Hepatocyte (in vitro differentiated cells): ENCODE measurements around the gene DDR1. TPM values are rescaled to one million over a fixed set of nuclear protein-coding genes. Genes with fewer than 3 reads are reported as not detected.
"Not testable (repeated sequence)": the region's sequence is repeated elsewhere in the genome, so short reads cannot be mapped to it uniquely, and the experiment has no call there.

ENCODE experiments used
- DNase-seq: peaks from one replicate; pipeline ENCODE4 v3.0.0-alpha.2; 2016; ENCODE audit warnings: low spot score
- H2AFZ ChIP-seq: fragments of 200-600 bp; sonication (generic); 2 replicates; pipeline ENCODE4 v1.6.0; 2016; ENCODE audit warnings: antibody characterized with exemption, mild to moderate bottlenecking
- H3K27ac ChIP-seq: fragments of 200-600 bp; sonication (generic); 2 replicates; pipeline ENCODE4 v1.5.1; 2016; ENCODE audit warnings: mild to moderate bottlenecking
- H3K27me3 ChIP-seq: fragments of 200-600 bp; sonication (generic); 2 replicates; pipeline ENCODE4 v1.6.1; 2016
- H3K36me3 ChIP-seq: fragments of 200-600 bp; sonication (generic); replicated peaks from 2 replicates; pipeline ENCODE4 v1.5.1; 2016; ENCODE audit warnings: low read depth; ENCODE audit not compliant: insufficient read depth
- H3K4me1 ChIP-seq: fragments of 200-600 bp; sonication (generic); 2 replicates; pipeline ENCODE4 v1.5.1; 2016; ENCODE audit warnings: mild to moderate bottlenecking, moderate library complexity; ENCODE audit not compliant: insufficient read depth
- H3K4me2 ChIP-seq: fragments of 200-600 bp; sonication (generic); 2 replicates; pipeline ENCODE4 v1.6.0; 2016
- H3K4me3 ChIP-seq: fragments of 200-600 bp; sonication (generic); 2 replicates; pipeline ENCODE4 v1.5.1; 2016; ENCODE audit warnings: mild to moderate bottlenecking
- H3K79me2 ChIP-seq: fragments of 200-600 bp; sonication (generic); 2 replicates; pipeline ENCODE4 v1.6.0; 2017; ENCODE audit warnings: mild to moderate bottlenecking
- H3K9me2 ChIP-seq: fragments of 200-600 bp; sonication (generic); replicated peaks from 2 replicates; pipeline ENCODE4 v1.6.0; 2017; ENCODE audit warnings: mild to moderate bottlenecking; ENCODE audit not compliant: insufficient read depth
- H3K9me3 ChIP-seq: fragments of 200-600 bp; sonication (generic); 2 replicates; pipeline ENCODE4 v1.5.1; 2016; ENCODE audit warnings: low read depth, mild to moderate bottlenecking
- H4K20me1 ChIP-seq: fragments of 200-600 bp; sonication (generic); 2 replicates; pipeline ENCODE4 v1.6.0; 2016; ENCODE audit warnings: mild to moderate bottlenecking; ENCODE audit not compliant: insufficient read depth, poor library complexity, severe bottlenecking
- EZH2 ChIP-seq: fragments of 200-600 bp; sonication (generic); IDR thresholded peaks from 2 replicates; pipeline ENCODE4 v1.6.1; 2016; ENCODE audit warnings: antibody characterized with exemption, mild to moderate bottlenecking, borderline replicate concordance
- EZH2phosphoT487 ChIP-seq: fragments of 200-600 bp; sonication (generic); IDR thresholded peaks from one replicate; pipeline ENCODE4 v1.6.1; 2018; ENCODE audit warnings: antibody characterized with exemption, mild to moderate bottlenecking, low read depth, moderate library complexity; ENCODE audit not compliant: unreplicated experiment, severe bottlenecking
- WGBS: methylation state at CpG from one replicate; pipeline ENCODE4 v1.1.6; 2016; ENCODE audit warnings: low lambda C conversion rate; ENCODE audit errors: missing lambda C conversion rate; 5-methylcytosine and 5-hydroxymethylcytosine counted together
- polyA plus RNA-seq: library from polyadenylated mRNA; unstranded; fragments of >200 nt; fragmentation: Nextera tagmentation; extraction: Ambion mirVana; gene quantifications from 2 replicates; pipeline ENCODE4 v1.2.1, GENCODE V29; 2016
- total RNA-seq: library from RNA; depleted of rRNA; stranded (reverse); fragments of >200 nt; gene quantifications from 2 replicates; pipeline ENCODE4 v1.2.3, GENCODE V29; 2014
- TF ChIP-seq, protein P1 (sequence below): fragments of 200-600 bp; sonication (generic); IDR thresholded peaks from 2 replicates; pipeline ENCODE4 v1.5.1; 2016; ENCODE audit warnings: antibody characterized with exemption, mild to moderate bottlenecking; ENCODE audit not compliant: poor library complexity

Gene DDR1
- total and polyA plus RNA-seq, 2 experiments from 2014 or later: 94.4 TPM

DNA sequence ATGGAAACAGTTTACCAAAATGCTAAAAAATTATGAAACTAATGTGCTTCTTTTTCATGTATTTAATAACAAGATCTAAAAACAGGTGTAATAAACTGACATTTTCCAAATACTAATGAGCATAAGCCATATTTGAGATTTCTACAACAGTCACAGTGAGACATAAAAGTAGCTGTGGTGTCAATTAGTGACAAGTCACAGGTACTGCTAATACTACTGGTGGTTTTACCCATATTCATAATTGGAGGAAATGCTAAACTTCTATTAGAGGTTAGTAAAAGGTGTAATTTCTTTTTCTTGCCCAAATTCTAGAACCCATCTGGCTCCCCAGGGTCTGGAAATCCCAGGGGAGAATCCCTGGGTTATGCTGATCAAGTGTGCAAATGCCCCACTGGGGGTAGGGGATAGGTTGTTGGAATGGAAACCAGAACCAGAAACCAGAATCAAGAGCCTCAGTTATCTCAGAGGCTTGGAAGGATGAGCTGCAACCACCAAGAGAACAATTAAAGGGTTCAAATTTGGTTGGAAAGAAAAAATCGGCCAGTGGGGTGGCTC is 16.6 kb downstream of the DDR1 start:
- H3K9me2 ChIP-seq: no peaks in the 10 kb centered on the region
- H2AFZ ChIP-seq: no peak overlapping the region
- TF ChIP-seq EZH2: no peak
- no peak for TF ChIP-seq EZH2phosphoT487
- TF ChIP-seq, protein P1, sequence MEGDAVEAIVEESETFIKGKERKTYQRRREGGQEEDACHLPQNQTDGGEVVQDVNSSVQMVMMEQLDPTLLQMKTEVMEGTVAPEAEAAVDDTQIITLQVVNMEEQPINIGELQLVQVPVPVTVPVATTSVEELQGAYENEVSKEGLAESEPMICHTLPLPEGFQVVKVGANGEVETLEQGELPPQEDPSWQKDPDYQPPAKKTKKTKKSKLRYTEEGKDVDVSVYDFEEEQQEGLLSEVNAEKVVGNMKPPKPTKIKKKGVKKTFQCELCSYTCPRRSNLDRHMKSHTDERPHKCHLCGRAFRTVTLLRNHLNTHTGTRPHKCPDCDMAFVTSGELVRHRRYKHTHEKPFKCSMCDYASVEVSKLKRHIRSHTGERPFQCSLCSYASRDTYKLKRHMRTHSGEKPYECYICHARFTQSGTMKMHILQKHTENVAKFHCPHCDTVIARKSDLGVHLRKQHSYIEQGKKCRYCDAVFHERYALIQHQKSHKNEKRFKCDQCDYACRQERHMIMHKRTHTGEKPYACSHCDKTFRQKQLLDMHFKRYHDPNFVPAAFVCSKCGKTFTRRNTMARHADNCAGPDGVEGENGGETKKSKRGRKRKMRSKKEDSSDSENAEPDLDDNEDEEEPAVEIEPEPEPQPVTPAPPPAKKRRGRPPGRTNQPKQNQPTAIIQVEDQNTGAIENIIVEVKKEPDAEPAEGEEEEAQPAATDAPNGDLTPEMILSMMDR: no peak
- 95% methylated on average over 1 of the region's 1 CpG for WGBS
- H3K4me3 ChIP-seq: no peak overlapping the region
- no peak for DNase-seq
- H3K27ac ChIP-seq: no peak overlapping the region
- no peaks in the 10 kb centered on the region for H3K36me3 ChIP-seq
- no peaks in the 10 kb centered on the region for H4K20me1 ChIP-seq
- no peaks in the 10 kb centered on the region for H3K27me3 ChIP-seq
- no peaks in the 10 kb centered on the region for H3K4me1 ChIP-seq
- no peak overlapping the region for H3K4me2 ChIP-seq
- H3K79me2 ChIP-seq: no peaks in the 10 kb centered on the region
- no peaks in the 10 kb centered on the region for H3K9me3 ChIP-seq

DNA sequence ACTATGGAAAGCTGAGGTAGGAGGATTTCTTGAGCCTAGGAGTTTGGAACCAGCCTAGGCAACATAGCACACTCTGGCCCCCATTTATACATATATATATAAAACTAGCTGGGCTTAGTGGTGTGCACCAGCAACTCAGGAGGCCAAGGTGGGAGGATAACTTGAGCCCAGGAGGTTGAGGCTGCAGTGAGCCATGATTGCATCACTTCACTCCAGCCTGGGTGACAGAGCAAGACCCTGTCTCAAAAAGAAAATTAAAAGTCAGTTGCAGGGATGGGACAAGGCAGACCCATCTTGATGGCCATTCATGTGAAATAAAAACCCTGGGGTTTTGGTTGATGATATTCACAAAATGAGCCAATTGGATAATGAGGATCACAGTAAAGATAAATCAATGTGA is 17.1 kb downstream of the DDR1 start:
- H3K4me2 ChIP-seq: no peak overlapping the region
- no peaks in the 10 kb centered on the region for H4K20me1 ChIP-seq
- H3K27ac ChIP-seq: no peak overlapping the region
- no peak overlapping the region for H2AFZ ChIP-seq
- no peaks in the 10 kb centered on the region for H3K4me1 ChIP-seq
- no peak for DNase-seq
- no peaks in the 10 kb centered on the region for H3K36me3 ChIP-seq
- no peaks in the 10 kb centered on the region for H3K27me3 ChIP-seq
- TF ChIP-seq EZH2: no peak
- TF ChIP-seq, protein P1: no peak
- no peak for TF ChIP-seq EZH2phosphoT487
- no peaks in the 10 kb centered on the region for H3K79me2 ChIP-seq
- H3K9me3 ChIP-seq: no peaks in the 10 kb centered on the region
- H3K9me2 ChIP-seq: no peaks in the 10 kb centered on the region
- no peak overlapping the region for H3K4me3 ChIP-seq

DNA sequence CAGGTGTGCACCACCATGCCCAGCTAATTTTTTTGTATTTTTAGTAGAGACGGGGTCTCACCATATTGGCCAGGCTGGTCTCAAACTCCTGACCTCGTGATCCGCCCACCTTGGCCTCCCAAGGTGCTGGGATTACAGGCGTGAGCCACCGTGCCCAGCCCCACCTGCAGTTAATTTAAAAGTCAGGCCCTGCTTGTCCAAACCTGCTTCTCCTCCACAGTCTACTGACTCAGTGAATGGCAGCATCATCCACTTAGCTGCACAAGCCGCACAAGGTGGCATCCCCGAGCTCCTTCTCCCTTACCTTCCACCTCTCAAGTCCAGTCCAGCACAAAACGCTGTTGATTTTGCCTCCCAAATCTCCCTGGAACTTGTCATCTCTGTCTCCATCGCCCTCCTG is 17.9 kb downstream of the DDR1 start:
- not testable (repeated sequence) for DNase-seq, H2AFZ ChIP-seq, H3K4me3 ChIP-seq, H3K4me1 ChIP-seq, H3K9me3 ChIP-seq, H3K79me2 ChIP-seq, H3K36me3 ChIP-seq, H3K4me2 ChIP-seq, H3K9me2 ChIP-seq, H4K20me1 ChIP-seq, H3K27ac ChIP-seq, H3K27me3 ChIP-seq
- WGBS: 78% methylated on average over 9 of the region's 9 CpGs

DNA sequence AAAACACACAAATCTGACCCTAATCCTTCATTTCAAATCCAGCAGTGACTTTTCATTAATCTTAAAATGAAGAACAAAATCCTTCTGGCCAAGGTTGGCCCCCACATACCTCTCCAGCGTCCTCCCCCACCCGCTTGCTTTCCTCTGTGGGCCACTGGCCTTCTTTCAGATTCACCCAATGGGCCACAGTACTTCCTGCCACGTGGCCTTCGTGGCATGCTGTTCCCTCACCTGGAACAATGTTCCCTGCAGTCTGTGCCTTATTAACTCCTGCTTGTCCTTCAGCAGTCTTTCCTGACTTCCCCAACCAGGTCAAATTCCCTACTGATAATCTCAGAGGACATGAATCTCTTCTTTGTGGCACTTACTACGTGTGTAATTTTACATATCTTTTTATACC is 18.4 kb downstream of the DDR1 start:
- WGBS: 63% methylated on average over 5 of the region's 5 CpGs
- Histone ChIP-seq H3K9me2 (no peaks in the 10 kb centered on the region), H3K9me3 (no peaks in the 10 kb centered on the region), H3K27ac (no peak overlapping the region), H3K4me3 (no peak overlapping the region), H2AFZ (no peak overlapping the region), H3K79me2 (no peaks in the 10 kb centered on the region), H4K20me1 (no peaks in the 10 kb centered on the region), H3K4me1 (no peaks in the 10 kb centered on the region), H3K4me2 (no peak overlapping the region), H3K36me3 (no peaks in the 10 kb centered on the region), H3K27me3 (no peaks in the 10 kb centered on the region)
- no peak for TF ChIP-seq EZH2
- TF ChIP-seq EZH2phosphoT487: no peak
- no peak for DNase-seq
